IMR-90 (cell line): Measurements from ENCODE around the gene TCF7L2.

ENCODE experiments used
- CEBPB ChIP-seq: IDR thresholded peaks from 2 replicates; pipeline ENCODE4 v1.6.1; 2012; ENCODE audit warnings: low read depth, low read length, improper control_type of control experiment
- CTCF ChIP-seq: conservative IDR thresholded peaks from 2 replicates; pipeline ENCODE4 v1.5.1; 2012; ENCODE audit warnings: mild to moderate bottlenecking, low read depth, low read length, improper control_type of control experiment
- MAFK ChIP-seq: IDR thresholded peaks from 2 replicates; pipeline ENCODE4 v1.6.1; 2012; ENCODE audit warnings: low read depth, low read length, improper control_type of control experiment
- NFE2L2 ChIP-seq: fragments of 150-350 bp; IDR thresholded peaks from 2 replicates; pipeline ENCODE4 v1.6.1; 2016; ENCODE audit warnings: low read depth, mild to moderate bottlenecking, low read length
- POLR2A ChIP-seq: IDR thresholded peaks from 2 replicates; pipeline ENCODE4 v1.6.1; 2012; ENCODE audit warnings: mild to moderate bottlenecking, low read depth, low read length
- RAD21 ChIP-seq: IDR thresholded peaks from 2 replicates; pipeline ENCODE4 v1.6.1; 2012; ENCODE audit warnings: low read length, improper control_type of control experiment

GRCh38 chr10:112977426-112977898 lies 27.4 kb downstream of the TCF7L2 start:
- TF ChIP-seq CTCF (no peak), RAD21 (no peak), POLR2A (no peak), NFE2L2 (no peak), MAFK (no peak), CEBPB (no peak)
